C1 segment of cervical spinal cord (tissue), 14 donors: ENCODE results near the gene PHLDB2.
A peak's percentile ranks its signal among the peaks of the same experiment; 100 is the strongest.

Source experiments
- DNase-seq, 14 donors: peaks; one replicate each; lab custom pipeline; 2025; lab: John Stamatoyannopoulos, UW

PHLDB2 gene

GRCh38 chr3:111956995-111957734 is 98.1 kb downstream of the PHLDB2 start:
- DNase-seq, result no peak

- DNase-seq, result no peak
Observed at GRCh38 chr3:111961461-111962164, 102.5 kb downstream of the PHLDB2 start.

- DNase-seq, result no peak
Observed at GRCh38 chr3:111963424-111963823, 104.4 kb downstream of the PHLDB2 start.

- no peak for DNase-seq
Observed at GRCh38 chr3:111965484-111965883, 106.4 kb downstream of the PHLDB2 start.

GRCh38 chr3:111967068-111967467 is 108.0 kb downstream of the PHLDB2 start:
- DNase-seq, result no peak

- peak in 11 of 14 donors; percentile 10 to 72 (median 41) for DNase-seq
Observed at GRCh38 chr3:111967651-111968274, 108.7 kb downstream of the PHLDB2 start.

GRCh38 chr3:111968319-111969054 is 109.4 kb downstream of the PHLDB2 start:
- no peak for DNase-seq

DNA sequence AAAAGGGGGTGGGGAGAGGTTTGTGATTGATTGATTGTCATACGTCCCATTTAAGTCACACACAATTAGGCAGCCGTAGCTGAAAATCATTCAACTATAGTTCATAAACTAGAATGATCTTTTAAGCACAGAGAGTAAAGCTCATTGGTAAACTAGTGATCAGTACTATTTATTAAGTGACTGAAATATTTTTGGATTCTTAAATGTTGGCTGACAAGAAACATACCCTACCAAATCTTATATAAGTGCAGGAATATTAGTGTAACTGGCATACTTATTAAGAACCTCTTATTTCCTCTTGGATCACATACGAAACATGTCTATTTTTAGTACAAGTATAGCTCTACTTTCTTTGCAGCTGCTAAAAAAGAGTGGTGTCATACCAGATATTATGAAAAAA is 111.3 kb downstream of the PHLDB2 start:
- no peak for DNase-seq

GRCh38 chr3:111971533-111972130 is 112.6 kb downstream of the PHLDB2 start:
- peak in 1 of 14 donors; percentile 19 for DNase-seq

GRCh38 chr3:111972891-111973290 is 113.8 kb downstream of the PHLDB2 start:
- no peak for DNase-seq

GRCh38 chr3:111975131-111975530 is 116.1 kb downstream of the PHLDB2 start:
- no peak for DNase-seq

DNA sequence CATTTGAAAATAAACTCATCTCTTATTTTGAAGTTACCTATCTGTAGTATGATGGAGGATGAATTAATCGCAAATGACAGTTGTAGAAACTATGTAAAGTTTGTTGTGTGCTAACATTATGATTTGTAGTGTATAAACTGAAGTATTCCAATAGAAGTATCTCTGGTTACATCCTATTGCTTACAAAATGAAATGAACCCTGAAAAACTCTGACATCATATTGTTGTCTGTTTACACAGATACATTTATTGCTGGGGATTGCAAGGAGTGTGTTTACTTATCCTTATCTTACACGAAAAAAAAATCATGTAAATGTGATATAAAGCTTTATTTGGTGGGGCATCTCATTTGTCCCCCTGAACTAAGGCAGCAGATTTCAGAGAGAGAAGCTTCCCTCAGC is 117.2 kb downstream of the PHLDB2 start:
- DNase-seq, result no peak

- peak; percentile 80 to 97 (median 94) for DNase-seq
Observed at GRCh38 chr3:111978583-111979433, 119.7 kb downstream of the PHLDB2 start, which contains the start of gene ABHD10. Gene ABHD10 (plus strand): TSS chr3:111979026. CDS start chr3:111979062, 36 bp downstream.

DNA sequence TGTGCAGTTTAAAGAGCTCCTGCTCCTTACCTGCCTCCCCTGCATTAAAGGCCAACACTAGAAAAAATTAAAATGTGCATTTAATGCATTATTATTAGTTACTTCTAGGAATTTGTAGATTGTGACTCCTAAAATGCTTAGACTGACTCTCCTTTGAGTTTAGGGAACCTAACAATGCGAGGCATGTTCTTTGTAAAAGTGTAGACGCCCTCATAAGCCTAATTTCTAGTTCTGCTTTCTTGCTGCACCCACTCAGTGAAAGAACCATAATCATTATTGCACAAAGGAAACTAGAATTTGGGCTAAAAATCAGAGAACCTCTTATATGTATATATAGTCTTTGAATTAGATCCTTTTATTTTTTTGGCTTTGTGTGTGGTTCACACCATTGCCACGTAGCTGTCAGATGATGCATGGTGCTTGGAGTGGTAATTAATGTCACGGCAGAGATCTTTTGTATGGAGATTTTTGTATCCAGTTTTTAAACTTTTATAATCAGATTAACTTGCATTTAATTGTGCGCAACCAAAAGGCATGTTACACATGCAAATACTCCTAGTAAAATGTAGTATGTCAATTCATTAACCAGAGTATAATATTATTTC is 120.5 kb downstream of the PHLDB2 start:
- DNase-seq, result no peak

GRCh38 chr3:111980716-111981456 is 121.8 kb downstream of the PHLDB2 start:
- DNase-seq, result no peak

GRCh38 chr3:111981457-111981763 is 122.3 kb downstream of the PHLDB2 start:
- no peak for DNase-seq

DNA sequence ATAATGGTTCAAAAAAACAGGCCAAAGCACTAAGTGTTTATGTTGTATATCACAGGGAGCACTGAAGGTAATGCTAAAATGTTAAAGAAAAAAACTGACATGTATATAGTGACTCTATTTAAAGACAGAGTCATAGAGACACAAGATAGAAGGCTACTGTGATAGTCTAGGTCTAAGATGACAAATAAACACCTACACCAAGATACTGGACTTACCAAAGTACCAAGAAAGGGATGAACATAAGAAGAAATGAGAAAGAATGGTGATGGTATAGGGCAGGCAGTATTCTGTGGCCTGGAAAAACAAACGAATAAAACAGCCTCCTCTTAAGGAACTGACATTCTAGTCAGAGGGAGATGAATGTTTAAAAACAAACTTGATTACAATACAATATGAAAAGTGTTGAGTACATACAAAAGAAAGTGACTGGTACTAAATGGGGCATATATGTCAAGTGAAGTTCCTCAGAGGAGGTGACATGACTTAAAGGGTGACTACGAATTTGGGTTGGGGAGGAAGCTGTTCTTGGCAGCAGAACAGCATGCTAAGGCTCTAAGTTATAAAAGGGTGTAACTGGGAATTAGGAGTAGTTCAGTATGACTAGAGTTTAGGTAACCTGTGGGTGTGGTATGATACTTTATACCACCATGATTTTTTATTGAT is 125.7 kb downstream of the PHLDB2 start:
- no peak for DNase-seq

DNA sequence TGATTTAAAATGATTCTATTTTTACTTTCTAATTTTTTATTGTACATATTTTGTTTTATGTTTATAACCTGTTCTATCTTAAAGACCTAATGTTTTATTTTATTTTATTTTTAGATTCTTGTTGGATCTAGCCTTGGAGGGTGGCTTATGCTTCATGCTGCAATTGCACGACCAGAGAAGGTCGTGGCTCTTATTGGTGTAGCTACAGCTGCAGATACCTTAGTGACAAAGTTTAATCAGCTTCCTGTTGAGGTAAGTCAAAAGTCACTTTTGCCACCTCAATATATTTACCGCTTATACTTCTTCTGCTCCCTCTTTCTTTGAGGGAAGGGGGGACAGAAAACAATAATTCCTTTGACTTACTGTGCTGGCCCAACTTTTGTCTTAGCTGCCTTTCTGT is 127.7 kb downstream of the PHLDB2 start:
- DNase-seq, result no peak
